Measurements from ENCODE around the gene DYNC2LI1.
"Not testable (repeated sequence)": the region's sequence is repeated elsewhere in the genome, so short reads cannot be mapped to it uniquely, and the experiment has no call there.

DYNC2LI1 gene
- long read RNA-seq, donor 1, transcript DYNC2LI1-210 (13 exons, 1,346 nt) = minor isoform, 5 of 34 reads
- long read RNA-seq, donor 1, transcript DYNC2LI1-201 (13 exons, 1,399 nt) = major isoform, 18 of 34 reads
- long read RNA-seq, donor 1, transcript DYNC2LI1-204 (6 exons, 1,133 nt) = minor isoform, 8 of 34 reads
- long read RNA-seq, donor 1, partial matches to known transcripts = 0 of 34 reads
- long read RNA-seq, donor 1, other reads (novel, unspliced or antisense) = 0 of 34 reads
- long read RNA-seq, donor 2, transcript DYNC2LI1-201 (13 exons, 1,399 nt) = major isoform, 7 of 19 reads
- long read RNA-seq, donor 2, partial matches to known transcripts = 5 of 19 reads
- long read RNA-seq, donor 2, other reads (novel, unspliced or antisense) = 0 of 19 reads
- long read RNA-seq, donor 3, transcript DYNC2LI1-201 (13 exons, 1,399 nt) = major isoform, 5 of 9 reads
- long read RNA-seq, donor 3, partial matches to known transcripts = 0 of 9 reads
- long read RNA-seq, donor 3, other reads (novel, unspliced or antisense) = 0 of 9 reads
- long read RNA-seq, donor 4, transcript DYNC2LI1-201 (13 exons, 1,399 nt) = major isoform, 9 of 15 reads
- long read RNA-seq, donor 4, partial matches to known transcripts = 0 of 15 reads
- long read RNA-seq, donor 4, other reads (novel, unspliced or antisense) = 0 of 15 reads
- long read RNA-seq, donor 5, transcript DYNC2LI1-201 (13 exons, 1,399 nt) = minor isoform, 10 of 29 reads
- long read RNA-seq, donor 5, transcript DYNC2LI1-210 (13 exons, 1,346 nt) = major isoform, 13 of 29 reads
- long read RNA-seq, donor 5, transcript DYNC2LI1-204 (6 exons, 1,133 nt) = minor isoform, 6 of 29 reads
- long read RNA-seq, donor 5, partial matches to known transcripts = 0 of 29 reads
- long read RNA-seq, donor 5, other reads (novel, unspliced or antisense) = 0 of 29 reads
- long read RNA-seq, donor 6, transcript DYNC2LI1-201 (13 exons, 1,399 nt) = major isoform, 11 of 21 reads
- long read RNA-seq, donor 6, partial matches to known transcripts = 0 of 21 reads
- long read RNA-seq, donor 6, other reads (novel, unspliced or antisense) = 0 of 21 reads
- long read RNA-seq, donor 7, transcript DYNC2LI1-201 (13 exons, 1,399 nt) = major isoform, 7 of 12 reads
- long read RNA-seq, donor 7, partial matches to known transcripts = 0 of 12 reads
- long read RNA-seq, donor 7, other reads (novel, unspliced or antisense) = 0 of 12 reads
- long read RNA-seq, donor 8, transcript DYNC2LI1-201 (13 exons, 1,399 nt) = major isoform, 7 of 19 reads
- long read RNA-seq, donor 8, transcript DYNC2LI1-210 (13 exons, 1,346 nt) = major isoform, 7 of 19 reads
- long read RNA-seq, donor 8, partial matches to known transcripts = 0 of 19 reads
- long read RNA-seq, donor 8, other reads (novel, unspliced or antisense) = 0 of 19 reads

DNA sequence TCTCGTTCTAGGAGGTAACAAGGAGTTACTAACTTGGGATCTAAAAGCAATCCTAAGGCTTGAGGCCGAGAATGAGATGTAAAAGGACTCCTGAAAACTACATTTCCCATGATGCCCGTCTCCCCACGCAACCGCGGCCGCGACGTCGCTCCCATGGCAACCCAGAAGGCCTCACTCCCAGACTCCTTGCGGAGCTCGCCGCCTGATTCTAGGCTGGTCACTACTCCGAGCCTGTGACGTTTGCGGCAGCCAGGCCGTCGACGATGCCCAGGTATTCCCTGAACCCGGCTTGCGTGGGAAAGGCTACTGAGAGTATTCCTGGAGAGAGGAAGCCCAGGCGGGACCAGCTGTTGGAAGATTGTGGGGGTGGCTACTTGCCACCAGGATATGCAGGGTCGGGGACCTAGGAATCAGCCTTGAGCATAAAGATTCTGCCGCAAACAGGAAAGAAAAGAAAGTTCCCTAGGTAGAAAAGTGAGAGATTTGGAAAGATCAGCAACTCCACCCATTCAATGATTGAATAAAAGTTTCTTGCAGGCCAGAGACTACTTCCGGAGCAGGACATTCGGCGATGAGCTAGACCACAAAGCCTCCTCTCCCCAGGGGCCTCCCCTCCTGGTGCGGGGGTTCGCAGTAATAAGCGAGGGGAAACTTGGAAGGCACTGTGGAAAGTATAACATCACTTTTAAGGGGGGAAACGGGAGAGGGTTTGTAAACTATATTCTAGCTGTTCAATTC, at the start of gene DYNC2LI1:
Gene DYNC2LI1, plus strand, starts transcription at position 164 of the 738 bp plus-strand sequence. Its CDS starts 100 bp downstream, at position 264.
- DNase-seq = peak; percentile 93

DNA sequence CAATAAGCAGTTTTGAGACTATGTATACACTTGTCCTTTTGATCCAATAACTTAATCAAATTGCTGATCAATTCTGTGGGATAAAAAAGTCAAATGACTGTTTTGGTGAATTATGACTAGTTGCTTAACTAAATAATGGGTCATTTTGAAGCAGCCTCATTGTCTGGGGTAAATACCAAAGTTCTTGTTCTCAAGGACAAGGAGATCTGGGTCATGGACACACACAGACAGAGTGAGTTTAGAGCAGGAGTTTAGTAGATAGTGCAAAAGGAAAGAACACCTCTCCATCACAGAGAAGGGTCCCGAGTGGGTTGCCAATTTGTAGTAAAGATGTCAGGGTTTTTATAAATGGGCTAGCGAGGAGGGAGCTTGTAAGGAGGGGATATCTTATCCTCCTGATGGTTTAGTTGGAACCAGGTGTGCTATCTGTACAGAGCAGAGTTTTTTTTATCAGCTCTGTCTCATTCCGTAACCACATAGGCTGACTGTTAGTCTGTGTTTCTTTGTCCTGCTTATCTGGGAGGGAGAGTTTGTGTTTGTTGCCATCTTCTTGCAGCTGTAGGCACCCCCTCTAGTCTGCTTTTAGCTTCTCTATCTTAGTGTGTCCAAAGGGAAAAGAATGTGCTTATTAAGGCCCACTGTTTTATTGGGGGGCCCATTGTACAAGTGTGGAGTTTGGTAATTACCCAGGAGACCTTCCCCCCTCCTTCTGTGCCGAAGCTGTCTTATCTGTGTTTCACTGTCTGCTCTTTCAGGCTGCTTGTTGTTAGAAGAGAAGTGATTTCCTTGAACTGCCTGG, 48.9 kb upstream of the DYNC2LI1 start:
- no peak for DNase-seq

DNA sequence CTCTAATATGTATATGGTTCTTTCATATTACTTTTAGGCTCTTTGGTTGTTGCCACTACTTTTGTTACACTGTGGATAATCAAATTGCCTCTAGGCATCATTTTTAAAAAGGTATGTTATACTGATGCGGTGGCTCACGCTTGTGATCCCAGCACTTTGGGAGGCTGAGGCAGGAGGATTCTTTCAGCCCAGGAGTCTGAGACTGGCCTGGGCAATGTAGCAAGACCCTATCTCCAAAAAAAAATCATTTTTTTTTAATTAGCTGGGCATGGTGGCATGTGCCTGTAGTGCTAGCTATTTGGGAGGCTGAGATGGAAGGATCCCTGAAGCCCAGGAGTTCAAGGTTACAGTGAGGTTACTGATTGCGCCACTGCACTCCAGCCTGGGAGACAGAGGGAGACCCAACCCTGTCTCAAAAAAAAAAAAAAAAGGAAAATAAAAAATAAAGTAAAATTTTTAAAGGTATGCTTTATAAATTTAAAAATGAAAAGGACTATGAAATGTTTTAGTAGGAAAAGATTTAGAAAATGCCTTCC, 48.1 kb upstream of the DYNC2LI1 start:
- no peak for DNase-seq

DNA sequence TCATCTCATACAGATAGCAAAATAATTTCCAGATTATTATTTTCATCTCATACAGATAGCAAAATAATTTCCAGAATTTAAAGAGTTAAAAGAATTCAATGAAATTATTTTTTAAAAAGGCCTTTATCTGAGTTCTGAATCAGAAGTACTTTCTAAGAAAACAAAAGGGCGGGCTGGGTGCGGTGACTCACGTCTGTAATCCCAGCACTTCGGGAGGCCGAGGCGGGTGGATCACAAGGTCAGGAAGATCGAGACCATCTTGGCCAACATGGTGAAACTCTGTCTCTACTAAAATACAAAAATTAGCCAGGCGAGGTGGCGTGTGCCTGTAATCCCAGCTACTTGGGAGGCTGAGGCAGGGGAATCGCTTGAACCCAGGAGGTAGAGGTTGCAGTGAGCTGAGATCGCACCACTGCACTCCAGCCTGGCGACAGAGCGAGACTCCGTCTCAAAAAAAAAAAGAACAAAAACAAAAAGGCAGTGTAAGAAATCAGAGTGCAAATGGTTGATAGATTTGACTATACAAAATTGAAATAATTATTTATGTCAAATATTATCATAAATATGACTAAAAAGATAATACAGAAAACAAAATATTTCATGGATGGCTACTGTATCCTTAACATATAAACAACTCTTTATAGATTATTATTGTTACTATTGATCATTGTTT, 46.7 kb upstream of the DYNC2LI1 start:
- not testable (repeated sequence) for DNase-seq

DNA sequence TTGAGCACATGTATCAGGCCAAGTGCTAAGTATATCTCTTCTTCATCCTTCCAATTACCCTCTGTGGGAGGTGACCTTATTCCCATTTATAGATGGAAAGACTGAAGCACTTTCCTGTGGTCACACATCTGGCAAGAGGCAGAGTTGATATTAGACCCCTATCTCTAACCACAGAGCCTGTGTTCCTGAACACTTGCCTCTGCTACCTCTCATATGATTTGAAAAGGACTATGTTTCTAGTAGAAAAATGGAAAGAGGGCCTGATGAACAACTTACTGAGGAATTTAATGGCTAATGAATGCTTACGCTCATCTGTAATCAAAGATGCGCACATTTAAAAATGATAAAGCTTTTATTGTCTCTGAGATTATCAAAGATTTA, 46.2 kb upstream of the DYNC2LI1 start:
- no peak for DNase-seq

DNA sequence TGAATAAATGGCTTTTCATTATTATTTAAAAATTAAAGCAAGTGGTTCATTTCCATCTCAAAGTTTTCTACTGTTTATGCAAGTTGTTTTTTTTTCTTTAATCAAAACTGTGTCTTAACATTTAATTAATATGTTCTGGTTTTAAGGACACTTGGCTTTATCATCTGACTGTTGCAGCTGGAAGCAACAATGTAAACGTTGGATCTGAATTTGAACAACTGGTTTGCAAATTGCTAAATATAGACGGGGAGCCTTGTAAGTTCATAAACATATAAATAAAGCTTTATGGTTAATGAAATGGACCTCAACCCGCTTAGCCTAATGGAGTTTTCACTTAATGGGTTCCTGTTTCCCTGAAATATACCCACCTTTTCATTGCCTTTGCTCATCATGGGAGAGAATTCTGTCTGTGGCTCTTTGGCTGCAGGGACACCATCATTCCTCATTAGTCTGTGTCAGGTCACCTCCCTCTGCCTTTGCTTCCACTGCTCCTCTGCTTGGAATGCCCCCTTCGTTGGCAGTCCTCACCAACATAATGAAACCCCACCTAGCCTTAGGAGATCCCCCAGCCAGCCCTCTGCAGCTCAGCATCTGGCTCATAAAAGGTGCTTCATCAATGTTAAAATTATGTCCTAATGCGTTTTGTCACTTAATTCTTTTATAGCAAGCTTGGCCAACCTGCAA, 44.2 kb upstream of the DYNC2LI1 start:
- no peak for DNase-seq

DNA sequence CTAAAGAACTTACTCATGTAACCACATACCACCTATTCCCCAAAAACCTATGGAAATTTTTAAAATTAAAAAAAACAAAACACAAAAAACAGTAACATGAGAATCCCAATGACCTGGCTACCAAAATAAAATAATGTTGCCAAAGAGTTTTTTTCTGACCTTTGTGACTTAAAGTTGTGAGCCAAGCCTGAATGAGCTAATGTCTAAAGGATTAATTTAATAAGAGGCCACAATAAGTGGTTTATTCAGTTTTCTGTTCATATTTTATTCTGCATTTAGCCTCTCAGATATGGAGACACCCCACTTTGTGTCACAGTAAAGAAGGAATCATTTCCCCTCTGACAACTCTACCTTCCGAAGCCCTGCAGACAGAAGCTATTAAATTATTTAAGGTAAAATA, 42.6 kb upstream of the DYNC2LI1 start:
- no peak for DNase-seq

DNA sequence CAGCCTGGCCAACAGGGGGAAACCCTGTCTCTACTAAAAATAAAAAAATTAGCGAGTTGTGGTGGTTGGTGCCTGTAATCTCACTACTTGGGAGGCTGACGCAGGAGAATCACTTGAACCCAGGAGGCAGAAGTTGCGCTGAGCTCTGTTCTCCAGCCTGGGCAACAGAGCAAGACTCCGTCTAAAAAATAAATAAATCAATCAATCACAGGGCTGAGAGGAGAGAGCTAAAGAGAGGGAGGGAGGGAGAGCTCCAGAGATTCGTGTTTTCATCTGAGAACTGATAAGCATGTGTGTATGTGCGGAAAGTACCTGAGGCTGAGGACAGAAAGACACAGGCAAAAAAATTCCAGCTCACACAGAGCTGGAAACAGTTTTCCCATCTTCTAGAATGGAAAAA, 37.2 kb upstream of the DYNC2LI1 start:
- no peak for DNase-seq

DNA sequence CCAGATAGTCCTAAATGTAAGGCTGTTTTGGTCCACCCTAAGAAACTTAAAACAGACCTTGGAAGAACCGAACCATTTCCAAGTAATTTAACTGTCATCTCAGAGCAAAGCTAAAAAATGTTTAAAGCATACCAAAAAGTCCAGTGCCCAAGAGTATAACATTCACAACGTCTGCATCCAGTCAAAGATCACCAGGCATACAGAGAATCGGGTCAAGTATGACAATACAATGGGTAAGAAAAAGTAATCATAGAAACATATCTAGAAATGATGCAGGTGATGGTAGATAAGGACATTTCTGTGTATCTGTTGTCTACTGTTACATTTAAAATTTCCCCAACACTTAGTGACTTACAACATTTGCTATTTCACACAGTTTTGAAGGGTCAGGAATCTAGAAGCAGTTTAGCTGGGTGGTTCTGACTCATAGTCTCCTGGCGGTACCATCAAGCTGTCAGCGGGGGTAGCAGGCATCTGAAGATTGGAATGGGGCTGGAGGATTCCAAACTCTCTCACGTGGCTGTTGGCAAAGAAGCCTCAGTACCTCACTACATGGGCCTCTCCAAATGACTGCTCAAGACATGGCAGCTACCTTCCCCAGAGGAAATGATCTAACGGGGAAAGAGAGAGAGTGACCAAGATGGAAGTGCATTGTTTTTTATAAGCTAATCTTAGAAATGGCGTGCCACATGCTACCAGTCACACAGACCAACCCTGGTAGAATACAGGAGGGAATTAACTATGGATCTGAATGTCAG, 36.6 kb upstream of the DYNC2LI1 start:
- no peak for DNase-seq

DNA sequence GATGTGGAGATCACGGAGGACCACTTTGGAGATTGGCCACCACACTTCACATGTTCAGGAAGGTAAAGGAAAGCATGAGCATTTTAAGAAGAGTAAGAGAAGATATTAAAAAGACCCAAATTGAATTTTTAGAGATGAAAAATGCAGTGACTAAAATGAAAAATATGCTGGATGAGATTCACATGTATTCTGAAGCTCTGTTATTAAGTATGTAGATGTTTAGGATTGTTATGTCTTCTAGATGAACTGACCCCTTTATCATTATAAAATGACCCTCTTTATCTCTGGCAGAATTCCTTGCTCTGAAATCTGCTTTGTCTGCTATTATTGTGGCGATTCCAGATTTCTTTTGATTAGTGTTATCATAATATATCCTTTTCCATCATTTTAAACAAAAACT, 36.0 kb upstream of the DYNC2LI1 start:
- no peak for DNase-seq

DNA sequence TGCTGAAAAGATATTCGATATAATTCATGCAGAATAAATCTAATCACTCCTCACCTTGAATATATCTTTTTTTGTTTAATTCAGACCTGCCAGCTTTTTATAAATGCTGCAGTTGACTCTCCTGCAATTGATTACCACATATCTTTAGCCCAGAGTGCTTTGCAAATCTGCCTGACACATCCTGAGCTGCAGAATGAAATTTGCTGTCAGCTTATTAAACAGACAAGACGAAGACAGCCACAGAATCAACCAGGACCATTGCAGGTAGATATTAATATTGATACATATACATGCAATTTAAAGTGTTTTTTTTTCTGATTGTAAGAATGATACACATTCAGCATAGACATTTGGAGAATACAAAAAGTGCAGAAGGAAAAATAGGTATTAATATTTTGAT, 35.6 kb upstream of the DYNC2LI1 start:
- DNase-seq = no peak

DNA sequence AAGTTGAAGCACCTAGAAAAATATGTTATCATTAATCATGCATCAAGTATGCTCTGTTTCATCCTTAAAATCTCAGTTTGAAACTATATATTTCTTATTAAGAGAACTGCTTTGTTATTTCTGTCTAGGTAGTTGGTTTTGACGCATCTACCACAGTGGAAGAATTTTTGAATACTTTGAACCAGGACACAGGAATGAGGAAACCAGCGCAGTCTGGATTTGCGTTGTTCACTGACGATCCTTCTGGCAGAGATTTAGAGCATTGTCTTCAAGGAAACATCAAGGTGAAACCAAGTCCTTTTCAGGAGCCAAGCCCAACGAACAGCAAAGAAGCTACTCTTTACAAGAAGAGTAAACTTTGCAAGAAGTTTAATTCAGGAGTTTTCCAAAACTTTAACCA, 30.1 kb upstream of the DYNC2LI1 start:
- no peak for DNase-seq

DNA sequence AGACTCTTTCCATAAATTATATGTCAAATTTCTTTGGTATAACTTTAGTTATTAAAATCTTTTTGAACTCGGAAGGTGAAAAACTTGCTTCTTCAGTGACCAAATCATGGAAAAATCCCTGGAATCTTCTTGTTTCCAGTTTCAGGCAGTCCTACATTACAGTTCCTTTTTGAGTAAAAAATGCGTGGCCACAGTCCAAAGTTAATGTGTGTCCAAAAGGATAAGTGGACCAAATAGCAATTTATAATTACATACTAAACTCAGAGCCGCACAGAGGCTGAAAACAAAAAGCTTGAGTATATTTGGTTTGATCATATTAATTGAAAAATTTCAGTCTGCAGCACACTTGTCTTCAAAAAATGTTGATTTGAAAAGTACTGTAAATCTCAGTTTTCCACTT, 28.4 kb upstream of the DYNC2LI1 start:
- no peak for DNase-seq

DNA sequence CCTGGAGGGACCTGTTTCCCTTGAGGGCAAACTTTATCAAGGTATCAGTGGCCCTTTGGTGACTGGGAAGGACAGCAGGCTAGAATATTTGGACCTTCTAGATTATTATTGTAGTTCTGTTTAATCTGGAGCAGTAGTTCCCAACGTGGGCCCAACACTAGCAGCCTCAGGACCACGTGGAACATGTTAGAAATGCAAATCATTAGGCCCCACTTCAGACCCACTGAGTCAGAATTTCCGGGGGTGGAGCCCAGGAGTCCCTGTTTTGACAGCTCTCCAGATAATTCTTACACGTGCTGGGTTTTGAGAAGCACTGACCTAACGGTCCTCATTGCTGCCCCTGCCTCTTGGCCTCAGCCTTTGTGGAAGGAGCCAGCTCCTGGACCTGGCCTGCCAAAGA, 25.5 kb upstream of the DYNC2LI1 start:
- DNase-seq = no peak

DNA sequence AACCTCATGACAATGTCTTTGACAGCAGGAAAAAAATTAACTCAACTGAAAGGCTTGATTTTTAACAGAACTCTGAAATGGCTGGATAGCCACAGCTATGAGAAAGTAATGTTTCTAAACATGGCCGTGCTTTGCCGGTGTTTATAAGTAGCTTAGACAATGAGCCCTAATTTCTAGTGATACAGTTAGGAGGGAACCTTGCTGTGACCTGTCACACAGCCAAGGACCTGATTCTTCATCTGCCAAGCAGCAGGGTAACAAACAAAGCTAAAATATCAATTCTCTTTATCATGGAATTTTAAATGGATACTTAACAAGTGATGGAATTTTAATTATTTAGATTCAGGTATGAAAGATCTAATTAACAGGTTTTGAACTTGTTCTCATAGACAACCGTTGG, 24.3 kb upstream of the DYNC2LI1 start:
- no peak for DNase-seq

DNA sequence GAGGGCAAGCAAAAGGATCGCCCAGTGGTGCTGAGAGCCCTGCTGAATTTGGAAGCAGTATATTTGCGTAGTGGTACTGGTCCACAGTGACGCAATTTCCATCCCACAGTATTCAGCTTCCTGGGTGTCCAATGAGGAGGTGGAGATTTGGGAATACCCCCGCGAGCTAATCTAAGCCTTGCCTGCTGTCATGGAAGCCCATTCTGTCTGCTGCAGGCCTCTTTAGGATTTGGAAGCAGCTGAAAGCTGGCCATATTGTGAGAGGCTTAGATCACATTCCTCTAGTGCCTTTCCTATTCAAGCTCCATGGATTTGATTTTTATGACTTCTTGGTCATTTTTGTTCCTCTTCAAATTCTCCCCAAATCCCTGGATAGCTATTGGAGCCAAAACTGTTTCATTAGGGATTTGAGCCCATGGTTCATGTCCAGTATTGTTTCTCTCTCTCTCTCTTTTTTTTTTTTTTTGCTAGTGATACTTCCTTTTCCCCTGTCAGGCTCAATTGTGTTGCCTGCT, 22.3 kb upstream of the DYNC2LI1 start:
- no peak for DNase-seq

DNA sequence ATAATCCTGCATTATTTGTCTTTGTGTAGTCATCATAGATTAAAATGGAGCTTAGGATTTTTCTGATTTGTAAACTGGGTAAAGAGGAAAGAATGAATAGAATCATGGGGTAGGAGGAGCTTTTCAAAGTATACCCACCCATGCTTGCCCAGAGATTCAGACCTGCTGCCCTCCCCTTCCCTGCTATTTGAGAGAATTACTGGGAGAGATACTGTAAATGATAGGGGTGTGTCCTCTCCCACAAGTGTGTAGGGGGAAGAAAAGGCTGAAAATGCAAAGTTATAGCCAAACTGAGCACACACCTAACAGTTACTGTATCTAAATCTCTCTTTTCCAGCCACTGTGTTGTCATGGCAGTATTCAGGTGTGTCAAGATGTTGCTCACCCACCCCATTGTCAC, 21.5 kb upstream of the DYNC2LI1 start:
- no peak for DNase-seq

DNA sequence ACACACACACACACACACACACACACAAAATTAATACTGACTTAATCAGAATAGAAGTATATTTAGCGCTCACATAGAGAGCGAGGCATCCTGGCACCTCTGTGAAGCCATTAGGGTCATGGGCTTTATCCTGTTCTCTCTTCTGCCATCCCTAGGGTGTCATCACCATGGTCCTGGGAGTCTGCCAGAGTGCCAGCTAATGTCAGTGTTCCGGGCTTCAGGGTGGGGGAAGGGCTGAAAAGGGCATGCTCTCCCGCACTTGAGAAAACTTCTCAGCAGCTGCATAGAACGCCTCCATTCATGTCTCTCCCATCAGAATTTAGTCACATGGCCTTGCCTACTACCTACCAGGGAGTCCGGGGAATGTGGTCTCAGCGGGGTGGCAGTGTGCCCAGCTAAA, 19.7 kb upstream of the DYNC2LI1 start:
- DNase-seq = no peak
